OCI-LY7 (cell line): Measurements from ENCODE around the gene CAPN10. TPM values are rescaled to one million over a fixed set of nuclear protein-coding genes. Genes with fewer than 3 reads are reported as not detected.

ENCODE experiments used
- BruUV-seq: library from RNA; stranded (reverse); fragments of 400-500 nt; replicated peaks from 2 replicates; lab custom pipeline; 2021; lab: Mats Ljungman, UMichigan
- CTCF ChIA-PET: fragments of 300-600 bp; sonication (Branson Sonifier 250); formaldehyde crosslinking; loops from one replicate; lab custom pipeline; 2022; ENCODE audit warnings: antibody characterized with exemption; ENCODE audit not compliant: unreplicated experiment; lab: Charles Lee
- POLR2A ChIA-PET: fragments of 300-600 bp; sonication (Branson Sonifier 250); formaldehyde crosslinking; loops from one replicate; lab custom pipeline; 2022; ENCODE audit warnings: antibody characterized with exemption; lab: Charles Lee
- DNase-seq: peaks from one replicate; pipeline ENCODE4 v3.0.0-alpha.2; 2015; ENCODE audit warnings: low spot score
- H2AFZ ChIP-seq: fragments of 200-600 bp; sonication (generic), shearing (Covaris generic); 2 replicates; pipeline ENCODE4 v1.6.1; 2014; ENCODE audit warnings: mild to moderate bottlenecking, antibody characterized with exemption, low read length, moderate library complexity
- H3K27ac ChIP-seq: fragments of 200-600 bp; sonication (generic); 2 replicates; pipeline ENCODE4 v1.5.1; 2014; ENCODE audit warnings: mixed run types, low read depth, mild to moderate bottlenecking, moderate library complexity, low read length, inconsistent platforms; ENCODE audit not compliant: poor library complexity, severe bottlenecking
- H3K36me3 ChIP-seq: fragments of 200-600 bp; sonication (generic); 2 replicates; pipeline ENCODE4 v1.6.1; 2014; ENCODE audit warnings: mild to moderate bottlenecking, antibody characterized with exemption, low read length, moderate library complexity, mixed read lengths; ENCODE audit not compliant: insufficient read depth
- H3K4me1 ChIP-seq: fragments of 200-600 bp; sonication (generic); 2 replicates; pipeline ENCODE4 v1.5.1; 2014; ENCODE audit warnings: mild to moderate bottlenecking, low read length; ENCODE audit not compliant: insufficient read depth, poor library complexity, severe bottlenecking
- H3K4me2 ChIP-seq: fragments of 200-600 bp; sonication (generic); 2 replicates; pipeline ENCODE4 v1.6.1; 2014; ENCODE audit warnings: mild to moderate bottlenecking, low read length
- H3K4me3 ChIP-seq: fragments of 200-600 bp; sonication (generic); 2 replicates; pipeline ENCODE4 v1.5.1; 2014; ENCODE audit warnings: mild to moderate bottlenecking, low read depth, low read length; ENCODE audit not compliant: poor library complexity, severe bottlenecking
- H3K79me2 ChIP-seq: fragments of 200-600 bp; sonication (generic); 2 replicates; pipeline ENCODE4 v1.6.1; 2016; ENCODE audit warnings: low read depth, mild to moderate bottlenecking, low read length, moderate library complexity, mixed read lengths; ENCODE audit not compliant: insufficient read depth
- H3K9me2 ChIP-seq: fragments of 200-600 bp; sonication (generic); 2 replicates; pipeline ENCODE4 v1.6.1; 2016; ENCODE audit warnings: mild to moderate bottlenecking, low read length, mixed read lengths; ENCODE audit not compliant: insufficient read depth
- H3K9me3 ChIP-seq: fragments of 200-600 bp; sonication (generic); 2 replicates; pipeline ENCODE4 v1.6.1; 2014; ENCODE audit warnings: mild to moderate bottlenecking, mixed run types, low read length, mixed read lengths
- H4K20me1 ChIP-seq: fragments of 200-600 bp; sonication (generic); 2 replicates; pipeline ENCODE4 v1.6.1; 2014; ENCODE audit warnings: mild to moderate bottlenecking, antibody characterized with exemption, low read length, moderate library complexity, mixed read lengths; ENCODE audit not compliant: insufficient read depth
- EZH2phosphoT487 ChIP-seq: fragments of 200-600 bp; sonication (generic); IDR thresholded peaks from 2 replicates; pipeline ENCODE4 v1.6.1; 2018; ENCODE audit warnings: low read depth, borderline replicate concordance, mild to moderate bottlenecking, mixed run types, antibody characterized with exemption, low read length, moderate library complexity, mixed read lengths
- intact Hi-C: fragments of 100-400 bp; cut with micrococcal nuclease; formaldehyde crosslinking; loops from one replicate; pipeline ENCODE4 v1.10.0; 2022; ENCODE audit not compliant: unreplicated experiment
- total RNA-seq, 2 experiments: library from RNA; depleted of rRNA in 1 of 2; stranded (reverse); fragments of >200 nt in 1 of 2; shearing (Covaris generic) in 1 of 2; gene quantifications; 2 replicates each; pipeline ENCODE4 v1.2.3, GENCODE V29; 2014 to 2022
- TF ChIP-seq, protein P1 (sequence below): fragments of 200-600 bp; sonication (generic); conservative IDR thresholded peaks from 2 replicates; pipeline ENCODE4 v1.5.1; 2014; ENCODE audit warnings: mild to moderate bottlenecking, antibody characterized with exemption, low read length, moderate library complexity, mixed read lengths

Gene CAPN10
- total RNA-seq, 2 experiments from 2014 or later: 70.6 to 78.1 TPM

DNA sequence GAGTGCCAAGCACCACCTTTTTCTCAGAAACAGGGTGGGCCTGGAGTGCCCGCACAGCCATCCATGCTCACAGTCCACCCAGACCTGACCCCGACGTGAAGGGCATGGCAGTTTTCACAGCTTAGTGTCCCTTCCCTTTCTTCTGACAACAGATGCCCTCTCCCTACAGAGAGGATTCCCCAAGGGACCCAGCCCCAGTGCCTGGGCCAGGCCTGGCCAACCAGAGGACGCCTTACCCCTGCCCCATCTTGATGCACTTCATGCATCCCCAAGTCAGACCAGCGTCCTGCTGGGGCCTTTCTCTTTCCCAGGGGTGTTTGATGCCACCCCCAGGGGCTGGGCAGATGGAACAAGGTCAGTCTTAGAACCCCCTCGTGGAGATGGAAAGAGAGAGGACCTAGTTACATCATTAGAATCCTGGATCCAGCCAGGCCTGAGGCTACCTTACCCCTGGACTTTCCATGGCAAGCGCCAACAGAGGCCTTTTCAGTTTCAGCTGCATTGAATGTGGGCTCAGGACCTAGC is 32.5 kb upstream of the CAPN10 start:
- H2AFZ ChIP-seq: no peak overlapping the region
- no peak for DNase-seq
- no TSS peak for BruUV-seq
- H3K79me2 ChIP-seq: peaks cover 36% of the 10 kb centered on the region; the same call in 1 of the 2 replicates
- peaks cover 43% of the 10 kb centered on the region for H3K4me1 ChIP-seq
- intact Hi-C loops: no loop called here
- H3K4me3 ChIP-seq: no peak overlapping the region
- peaks cover 12% of the 10 kb centered on the region; the same call in 1 of the 2 replicates for H3K9me3 ChIP-seq
- H3K27ac ChIP-seq: no peak overlapping the region
- POLR2A ChIA-PET: no interaction called here
- H3K9me2 ChIP-seq: no peaks in the 10 kb centered on the region
- no peak overlapping the region for H3K4me2 ChIP-seq
- TF ChIP-seq EZH2phosphoT487: no peak
- TF ChIP-seq, protein P1, sequence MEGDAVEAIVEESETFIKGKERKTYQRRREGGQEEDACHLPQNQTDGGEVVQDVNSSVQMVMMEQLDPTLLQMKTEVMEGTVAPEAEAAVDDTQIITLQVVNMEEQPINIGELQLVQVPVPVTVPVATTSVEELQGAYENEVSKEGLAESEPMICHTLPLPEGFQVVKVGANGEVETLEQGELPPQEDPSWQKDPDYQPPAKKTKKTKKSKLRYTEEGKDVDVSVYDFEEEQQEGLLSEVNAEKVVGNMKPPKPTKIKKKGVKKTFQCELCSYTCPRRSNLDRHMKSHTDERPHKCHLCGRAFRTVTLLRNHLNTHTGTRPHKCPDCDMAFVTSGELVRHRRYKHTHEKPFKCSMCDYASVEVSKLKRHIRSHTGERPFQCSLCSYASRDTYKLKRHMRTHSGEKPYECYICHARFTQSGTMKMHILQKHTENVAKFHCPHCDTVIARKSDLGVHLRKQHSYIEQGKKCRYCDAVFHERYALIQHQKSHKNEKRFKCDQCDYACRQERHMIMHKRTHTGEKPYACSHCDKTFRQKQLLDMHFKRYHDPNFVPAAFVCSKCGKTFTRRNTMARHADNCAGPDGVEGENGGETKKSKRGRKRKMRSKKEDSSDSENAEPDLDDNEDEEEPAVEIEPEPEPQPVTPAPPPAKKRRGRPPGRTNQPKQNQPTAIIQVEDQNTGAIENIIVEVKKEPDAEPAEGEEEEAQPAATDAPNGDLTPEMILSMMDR: no peak
- CTCF ChIA-PET: no interaction called here
- peaks cover 67% of the 10 kb centered on the region for H3K36me3 ChIP-seq
- no peaks in the 10 kb centered on the region for H4K20me1 ChIP-seq

DNA sequence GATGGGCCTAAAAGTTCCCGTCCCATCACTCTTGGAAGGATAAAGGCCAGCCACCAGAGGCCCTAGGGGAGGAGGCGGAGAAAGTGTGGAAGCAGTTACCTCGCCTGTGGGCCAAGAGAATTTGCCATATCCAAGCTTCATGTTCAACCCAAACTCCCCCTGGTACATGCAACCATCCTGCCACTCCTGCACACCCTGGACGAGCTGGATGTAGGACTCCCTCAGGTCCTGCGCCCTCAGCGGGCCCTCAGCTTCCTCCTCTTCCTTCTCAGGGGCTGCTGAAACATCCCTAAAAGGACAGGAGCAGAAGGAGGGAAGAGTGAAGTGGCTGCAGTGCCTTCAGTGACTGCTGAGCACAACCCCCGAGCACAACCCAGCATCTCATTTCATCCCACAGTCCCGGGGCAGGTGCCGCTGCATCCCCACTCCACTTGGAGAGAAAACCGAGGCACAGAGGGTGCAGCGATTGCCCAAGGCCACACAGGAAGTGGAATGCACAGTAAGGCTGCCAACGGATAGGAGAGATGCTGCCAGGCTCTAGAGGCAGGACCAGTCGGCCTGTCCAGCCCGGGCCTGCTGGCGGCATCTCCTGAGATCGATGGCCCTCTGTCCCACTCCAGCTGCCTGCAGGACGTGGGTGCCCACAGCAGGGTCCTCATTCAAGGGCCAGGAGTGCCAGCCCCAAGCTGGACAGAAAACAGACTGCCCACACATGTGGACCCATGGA is 31.6 kb upstream of the CAPN10 start:
- H3K27ac ChIP-seq: no peak overlapping the region
- H3K4me3 ChIP-seq: no peak overlapping the region
- H3K36me3 ChIP-seq: peaks cover 72% of the 10 kb centered on the region
- POLR2A ChIA-PET: interaction anchor here (0.6 kb wide), 2 partner anchors 12 to 70 kb away, joined by 3 to 4 read pairs; partner anchors contain the start of gene GPR35
- CTCF ChIA-PET: no interaction called here
- peaks cover 45% of the 10 kb centered on the region; the same call in 1 of the 2 replicates for H3K79me2 ChIP-seq
- peaks cover 52% of the 10 kb centered on the region for H3K4me1 ChIP-seq
- no peaks in the 10 kb centered on the region for H4K20me1 ChIP-seq
- H3K9me3 ChIP-seq: peaks cover 12% of the 10 kb centered on the region; the same call in 1 of the 2 replicates
- H3K9me2 ChIP-seq: no peaks in the 10 kb centered on the region
- intact Hi-C loops: no loop called here
- no peak for DNase-seq
- no peak overlapping the region for H3K4me2 ChIP-seq
- TF ChIP-seq EZH2phosphoT487: no peak
- TF ChIP-seq, protein P1: no peak
- no TSS peak for BruUV-seq
- H2AFZ ChIP-seq: no peak overlapping the region
